HT-29 (cell line): ENCODE results near the gene ATRNL1. TPM values are rescaled to one million over a fixed set of nuclear protein-coding genes. Genes with fewer than 3 reads are reported as not detected.
"Not testable (repeated sequence)": the region's sequence is repeated elsewhere in the genome, so short reads cannot be mapped to it uniquely, and the experiment has no call there.

Experiments used
- DNase-seq: peaks from one replicate; pipeline ENCODE4 v3.0.0-alpha.2; 2015; ENCODE audit warnings: low spot score
- total RNA-seq: library from RNA; depleted of rRNA; stranded (reverse); fragments of >200 nt; shearing (Covaris generic); gene quantifications from 2 replicates; pipeline ENCODE4 v1.2.3, GENCODE V29; 2014

Gene ATRNL1
- total RNA-seq, 1 experiment from 2014 or later = not detected

DNA sequence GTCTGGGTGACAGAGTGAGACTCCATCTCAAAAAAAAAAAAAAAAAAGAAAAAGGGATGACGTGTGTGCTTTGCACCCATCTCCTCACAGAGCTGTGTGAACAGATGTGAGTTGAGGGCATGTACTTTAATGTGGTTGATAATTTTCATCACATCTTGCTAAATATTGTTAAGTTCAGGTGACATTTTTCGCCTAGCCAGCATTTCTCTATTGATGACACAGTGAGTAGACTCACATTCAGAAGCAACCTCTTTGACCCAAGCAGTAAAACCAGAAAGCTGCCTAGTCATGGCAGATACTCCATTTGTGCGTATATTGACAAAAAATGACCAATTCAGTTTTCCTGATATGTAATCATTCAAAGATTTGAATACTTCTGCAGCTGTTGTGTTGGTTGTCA lies 126.0 kb downstream of the ATRNL1 start:
- DNase-seq = no peak

DNA sequence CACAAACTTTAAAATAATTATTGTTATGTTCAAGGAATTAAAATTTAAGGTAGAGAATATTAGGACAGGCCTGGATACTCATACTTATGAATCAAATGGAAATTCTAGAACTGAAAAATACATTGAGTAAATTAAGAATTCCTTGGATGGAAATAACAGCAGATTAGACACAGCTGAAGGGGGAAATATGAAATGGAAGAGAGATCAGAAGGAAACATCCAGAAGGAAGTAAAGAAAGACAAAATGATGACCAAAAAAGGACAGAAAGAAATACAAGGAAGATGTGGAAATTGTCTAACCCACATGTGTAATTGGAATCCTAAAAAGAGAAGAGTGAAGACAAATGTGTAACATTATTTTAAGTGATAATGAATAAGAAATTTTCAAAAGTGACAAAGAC lies 128.9 kb downstream of the ATRNL1 start:
- no peak for DNase-seq

DNA sequence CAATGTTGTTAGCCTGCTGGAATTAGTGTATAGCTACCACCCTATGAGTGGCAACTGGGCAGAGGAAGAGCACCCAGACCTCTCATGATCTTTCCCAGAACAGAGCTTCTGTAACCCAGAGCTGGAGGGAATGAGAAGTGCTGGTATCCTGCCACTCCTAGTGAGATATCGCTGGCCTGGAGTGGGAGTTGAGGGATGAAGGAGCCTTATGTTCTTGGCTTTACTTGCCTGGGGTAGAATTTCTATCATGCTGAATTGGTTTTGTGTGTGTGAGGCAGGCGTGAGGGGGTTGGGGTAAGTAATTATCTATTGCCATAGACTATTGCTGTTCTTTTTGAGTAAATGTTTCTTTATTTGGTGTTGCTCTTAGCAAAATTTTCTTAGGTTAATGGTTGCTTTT lies 146.6 kb downstream of the ATRNL1 start:
- no peak for DNase-seq

DNA sequence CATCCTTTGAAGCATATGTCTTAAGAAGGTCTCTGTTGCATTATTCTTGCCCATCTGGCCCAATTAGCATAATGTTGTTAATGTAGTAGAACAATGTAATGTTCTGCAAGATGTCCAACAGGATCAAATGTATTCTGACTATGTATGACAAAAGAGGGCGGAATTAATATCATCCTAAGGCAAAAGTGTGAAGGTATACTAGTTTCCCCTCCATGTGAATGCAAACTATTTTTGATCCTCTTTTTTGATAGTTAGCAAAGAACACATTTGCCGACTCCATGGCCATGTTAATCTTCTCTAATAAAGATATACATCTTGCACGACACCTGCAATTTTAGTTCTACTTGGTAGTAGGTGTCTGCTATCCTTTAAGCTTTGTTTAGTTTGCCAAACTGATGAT lies 157.6 kb downstream of the ATRNL1 start:
- no peak for DNase-seq

DNA sequence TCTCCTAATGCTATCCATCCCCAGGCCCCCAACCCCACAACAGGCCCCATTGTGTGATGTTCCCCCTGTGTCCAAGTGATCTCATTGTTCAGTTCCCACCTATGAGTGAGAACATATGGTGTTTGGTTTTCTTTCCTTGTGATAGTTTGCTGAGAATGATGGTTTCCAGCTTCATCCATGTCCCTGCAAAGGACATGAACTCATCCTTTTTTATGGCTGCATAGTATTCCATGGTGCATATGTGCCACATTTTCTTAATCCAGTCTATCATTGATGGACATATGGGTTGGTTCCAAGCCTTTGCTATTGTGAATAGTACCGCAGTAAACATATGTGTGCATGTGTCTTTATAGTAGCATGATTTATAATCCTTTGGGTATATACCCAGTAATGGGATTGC lies 160.6 kb downstream of the ATRNL1 start:
- DNase-seq = not testable (repeated sequence)

DNA sequence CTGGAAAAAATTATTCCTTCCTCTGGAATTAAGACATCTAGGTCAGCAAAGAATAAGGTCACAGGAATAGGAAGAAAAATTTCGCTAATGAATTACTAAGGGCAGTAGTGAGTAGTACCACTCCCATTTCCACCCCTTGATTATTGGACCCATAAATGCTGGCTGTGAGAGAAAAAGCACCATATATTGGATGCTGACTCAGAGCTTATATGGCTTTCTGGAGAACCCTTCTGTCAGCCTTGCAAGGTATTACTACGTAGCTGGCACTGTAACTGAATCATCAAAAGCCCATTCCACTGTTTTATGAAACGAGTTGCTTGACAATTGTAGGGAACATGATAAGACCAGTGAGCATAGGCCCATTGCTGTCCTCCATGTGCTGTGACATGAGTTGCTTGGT lies 179.3 kb downstream of the ATRNL1 start:
- no peak for DNase-seq

DNA sequence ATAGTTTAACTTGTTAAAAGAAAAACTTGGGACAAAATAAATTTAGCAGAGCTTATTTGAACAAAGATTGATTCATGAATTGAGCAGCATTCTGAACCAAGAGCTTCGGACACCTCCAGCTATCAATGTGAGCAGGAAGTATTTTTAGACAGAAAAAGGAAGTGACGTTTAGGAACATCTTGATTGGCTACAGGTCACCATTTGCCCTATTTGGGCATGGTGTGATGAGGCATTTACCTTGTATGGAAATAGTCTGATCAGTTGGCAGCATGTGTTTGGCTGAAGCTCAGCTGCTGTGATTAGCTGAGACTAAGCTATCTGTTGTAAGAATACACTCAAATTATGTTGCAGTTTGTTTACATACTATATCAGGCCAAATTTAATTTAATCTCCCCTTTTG lies 185.1 kb downstream of the ATRNL1 start:
- no peak for DNase-seq

DNA sequence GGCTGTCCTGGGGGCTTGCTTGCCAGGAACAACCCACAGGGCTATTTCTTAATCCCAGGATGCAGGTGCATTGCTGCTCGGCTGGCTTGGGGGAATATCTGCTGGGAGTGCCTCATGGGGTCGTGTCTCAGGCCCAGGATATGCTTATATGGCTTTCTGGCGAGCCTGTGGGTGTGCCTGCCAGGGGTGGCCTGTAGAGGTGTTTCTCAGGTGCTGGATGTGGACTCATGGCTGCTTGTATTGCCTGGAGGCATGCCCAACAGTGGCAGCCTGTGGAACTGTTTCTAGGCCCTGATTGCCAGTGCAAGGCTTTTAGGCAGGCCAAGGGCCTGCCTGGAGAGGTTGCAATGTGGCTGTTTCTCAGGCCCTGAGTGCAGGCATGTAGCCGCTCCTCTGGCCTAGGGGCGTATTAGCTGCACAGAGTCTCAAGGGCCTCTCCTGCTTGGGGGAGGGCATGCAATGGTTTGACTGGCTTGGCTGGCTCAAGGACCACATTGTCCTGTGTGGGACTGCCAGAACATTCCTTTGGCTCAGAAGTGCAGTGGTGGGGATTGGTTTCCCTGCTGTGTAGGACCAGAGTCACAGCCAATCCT lies 202.1 kb downstream of the ATRNL1 start:
- no peak for DNase-seq

DNA sequence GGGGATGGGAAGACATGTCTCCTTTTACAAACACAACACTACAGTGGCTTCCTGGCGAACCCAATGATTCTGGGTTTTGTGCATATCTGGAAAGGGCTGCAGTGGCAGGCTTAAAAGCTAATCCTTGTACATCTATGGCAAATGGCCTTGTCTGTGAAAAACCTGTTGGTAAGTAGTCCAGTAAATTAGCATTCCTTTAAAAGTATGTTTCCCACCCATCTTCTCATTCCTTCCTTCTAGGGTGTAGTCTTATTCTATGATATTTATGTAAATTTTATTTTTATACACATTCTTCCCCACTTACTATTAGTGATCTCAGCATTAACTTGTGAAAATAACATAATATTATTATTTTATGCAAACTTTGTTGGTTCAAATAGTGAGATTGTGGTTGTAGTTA lies 206.9 kb downstream of the ATRNL1 start:
- DNase-seq = no peak

DNA sequence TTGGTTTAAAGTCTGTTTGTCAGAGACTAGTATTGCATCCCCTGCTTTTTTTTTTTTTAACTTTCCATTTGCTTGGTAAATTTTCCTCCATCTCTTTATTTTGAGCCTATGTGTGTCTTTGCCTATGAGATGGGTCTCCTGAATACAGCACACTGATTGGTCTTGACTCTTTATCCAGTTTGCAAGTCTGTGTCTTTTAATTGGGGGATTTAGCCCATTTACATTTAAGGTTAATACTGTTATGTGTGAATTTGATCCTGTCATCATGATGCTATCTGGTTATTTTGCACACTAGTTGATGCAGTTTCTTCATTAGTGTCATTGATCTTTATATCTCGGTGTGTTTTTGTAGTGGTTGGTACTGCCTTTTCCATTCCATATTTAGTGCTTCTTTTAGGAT lies 226.5 kb downstream of the ATRNL1 start:
- DNase-seq = not testable (repeated sequence)

DNA sequence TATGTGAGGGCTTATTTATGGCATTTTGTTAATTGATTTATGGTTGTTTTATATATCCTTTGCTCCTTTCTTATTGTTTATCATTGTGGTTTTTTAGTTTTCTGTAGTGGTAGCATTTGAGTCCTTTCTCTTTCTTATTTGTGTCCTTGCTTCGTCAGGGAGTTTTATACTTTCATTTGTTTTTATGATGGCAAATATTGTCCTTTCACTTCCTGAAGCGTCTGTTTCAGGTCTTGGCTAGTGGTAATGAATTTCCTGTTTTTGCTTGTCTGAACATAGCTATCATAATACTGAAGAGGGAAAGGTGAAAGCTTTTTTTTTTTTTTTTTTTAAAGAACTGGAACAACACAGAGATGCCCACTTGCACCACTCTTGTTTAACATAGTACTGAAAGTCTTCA lies 228.2 kb downstream of the ATRNL1 start:
- DNase-seq = no peak

DNA sequence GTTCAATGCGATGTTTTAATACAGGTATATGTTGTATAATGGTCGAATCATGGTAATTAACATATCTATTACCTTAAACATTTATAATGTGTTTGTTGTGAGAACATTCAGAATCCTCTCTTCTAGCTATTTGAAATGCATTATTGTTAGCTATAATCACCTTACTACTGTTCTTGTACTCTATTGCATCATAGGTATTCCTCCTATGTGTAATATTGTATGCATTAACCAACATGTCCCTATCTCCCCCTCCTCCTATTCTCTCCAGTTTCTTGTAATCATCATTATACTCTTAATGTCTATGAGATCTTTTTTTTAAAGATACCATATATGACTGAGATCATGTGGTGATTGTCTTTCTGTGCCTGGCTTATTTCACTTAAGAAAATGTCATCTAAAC lies 235.2 kb downstream of the ATRNL1 start:
- no peak for DNase-seq

DNA sequence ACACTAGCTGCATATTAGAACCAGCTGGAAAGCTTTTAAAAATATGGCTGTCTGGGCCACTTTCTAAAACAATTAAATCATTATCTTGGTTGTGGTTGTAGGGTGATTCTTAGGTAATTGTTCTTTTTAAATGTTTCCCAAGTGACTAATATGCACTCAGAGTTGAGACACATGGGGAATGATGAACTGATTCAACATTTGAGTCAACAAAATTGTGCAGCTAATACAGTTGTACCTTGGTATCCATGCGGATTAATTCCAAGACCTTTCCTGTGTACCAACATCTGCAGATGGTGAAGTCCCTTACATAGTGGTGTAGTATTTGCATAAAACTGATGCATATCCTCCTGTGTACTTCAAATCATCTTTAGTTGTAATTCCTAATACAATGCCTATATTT lies 242.2 kb downstream of the ATRNL1 start:
- DNase-seq = no peak

DNA sequence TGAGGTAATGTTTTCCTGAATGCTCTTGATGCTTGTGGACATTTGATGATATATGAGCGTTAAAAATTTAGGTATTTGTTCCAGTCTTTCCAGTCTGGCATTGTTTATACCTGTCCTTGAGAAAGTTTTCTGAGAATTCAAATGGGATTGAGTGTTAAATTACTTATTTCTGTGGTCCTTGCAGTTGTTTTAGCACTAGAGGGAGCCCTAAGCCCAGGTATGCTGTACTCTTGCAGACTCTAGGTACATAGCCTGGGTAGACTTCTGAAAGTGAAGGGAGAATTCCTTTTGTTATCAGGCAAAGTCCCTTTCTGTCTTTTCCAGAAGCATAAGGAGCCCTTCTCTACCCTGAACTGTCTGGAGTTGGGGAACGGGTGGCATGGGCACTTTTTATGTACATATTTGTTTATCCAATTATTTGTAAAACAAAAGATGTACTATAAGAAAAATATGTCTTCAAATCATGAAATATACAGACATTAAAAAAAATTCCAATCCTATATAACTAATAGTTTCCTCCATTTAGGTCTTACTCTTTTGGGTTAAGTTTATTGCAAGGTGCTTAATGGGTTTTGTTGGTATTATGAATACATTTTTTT lies 262.1 kb downstream of the ATRNL1 start:
- peak; percentile 69 for DNase-seq

DNA sequence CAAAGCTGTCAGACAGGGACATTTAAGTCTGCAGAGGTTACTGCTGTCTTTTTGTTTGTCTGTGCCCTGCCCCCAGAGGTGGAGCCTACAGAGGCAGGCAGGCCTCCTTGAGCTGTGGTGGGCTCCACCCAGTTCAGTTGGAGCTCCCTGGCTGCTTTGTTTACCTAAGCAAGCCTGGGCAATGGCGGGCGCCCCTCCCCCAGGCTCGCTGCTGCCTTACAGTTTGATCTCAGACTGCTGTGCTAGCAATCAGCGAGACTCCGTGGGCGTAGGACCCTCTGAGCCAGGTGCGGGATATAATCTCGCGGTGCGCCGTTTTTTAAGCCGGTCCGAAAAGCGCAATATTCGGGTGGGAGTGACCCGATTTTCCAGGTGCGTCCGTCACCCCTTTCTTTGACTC lies 274.8 kb downstream of the ATRNL1 start:
- DNase-seq = not testable (repeated sequence)

DNA sequence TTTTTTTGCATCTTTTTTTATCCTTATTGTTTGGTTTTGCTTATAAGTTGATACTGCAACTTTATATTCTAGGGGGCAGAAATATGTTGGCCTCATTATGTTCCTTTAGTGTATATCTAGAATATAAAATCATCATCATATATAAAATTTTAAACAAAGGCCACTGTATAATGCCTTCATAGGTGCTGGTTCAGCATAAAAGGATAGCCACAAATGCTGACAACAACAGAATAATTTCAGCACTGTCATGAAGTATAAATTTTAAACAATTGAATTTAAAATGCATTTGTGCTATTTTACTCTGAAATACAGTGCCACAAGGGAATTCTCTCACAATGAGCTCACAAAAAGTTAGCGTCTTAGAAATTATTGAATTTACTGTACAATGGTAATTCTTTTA lies 285.9 kb downstream of the ATRNL1 start:
- DNase-seq = no peak

DNA sequence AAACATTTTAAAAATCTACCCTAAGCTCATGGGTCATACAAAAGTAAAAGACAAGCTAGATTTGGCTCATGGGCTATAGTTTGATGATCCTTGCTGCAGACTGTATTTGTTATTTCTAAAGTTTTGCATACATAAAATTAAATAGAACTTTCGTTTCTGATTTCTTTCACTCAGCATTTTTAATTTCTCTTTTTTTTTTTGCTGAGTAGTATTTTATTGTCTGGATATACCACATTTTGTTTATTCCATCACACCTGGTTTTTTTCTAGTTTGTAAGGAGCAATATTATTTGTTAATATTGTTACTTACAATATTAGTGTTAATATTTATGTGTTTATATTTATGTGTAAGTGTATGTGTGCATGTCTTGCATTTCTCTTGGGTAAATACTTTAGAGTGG lies 291.5 kb downstream of the ATRNL1 start:
- DNase-seq = no peak

DNA sequence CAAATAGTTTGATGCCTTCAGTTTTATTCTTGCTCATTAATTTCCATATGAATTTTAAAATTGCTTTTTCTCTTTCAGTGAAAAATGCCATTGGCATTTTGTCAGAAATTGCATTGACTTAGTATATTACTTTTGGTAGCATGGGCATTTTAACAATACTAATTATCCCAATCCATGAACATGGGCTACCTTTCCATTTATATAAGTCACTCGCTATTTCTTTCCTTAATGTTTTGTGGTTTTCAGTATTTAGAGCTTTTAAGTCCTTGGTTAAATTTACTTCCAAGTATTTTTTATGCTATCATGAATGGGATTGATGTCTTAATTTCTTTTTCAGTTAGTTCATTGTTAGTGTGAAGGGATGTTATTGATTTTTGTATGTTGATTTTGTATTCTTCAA lies 297.4 kb downstream of the ATRNL1 start:
- no peak for DNase-seq

DNA sequence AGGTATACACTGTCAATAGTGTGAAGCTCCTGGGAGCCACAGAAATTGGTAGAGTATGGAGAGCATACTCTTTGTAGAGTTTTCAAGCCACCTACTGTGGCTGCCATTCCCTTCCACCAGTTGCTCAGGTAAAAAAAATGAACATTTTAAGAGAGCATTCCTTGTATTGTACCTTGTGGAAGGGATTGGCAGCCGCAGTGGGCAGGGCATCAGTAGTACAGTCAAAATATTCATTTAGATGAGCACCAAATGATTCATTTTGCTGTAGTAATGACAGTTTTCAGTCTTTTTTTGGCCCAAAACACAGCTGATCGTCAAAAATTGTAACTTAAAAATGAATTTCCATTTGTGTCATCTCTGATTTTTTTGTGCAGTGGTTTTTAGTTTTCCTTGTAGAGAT lies 304.9 kb downstream of the ATRNL1 start:
- DNase-seq = no peak

DNA sequence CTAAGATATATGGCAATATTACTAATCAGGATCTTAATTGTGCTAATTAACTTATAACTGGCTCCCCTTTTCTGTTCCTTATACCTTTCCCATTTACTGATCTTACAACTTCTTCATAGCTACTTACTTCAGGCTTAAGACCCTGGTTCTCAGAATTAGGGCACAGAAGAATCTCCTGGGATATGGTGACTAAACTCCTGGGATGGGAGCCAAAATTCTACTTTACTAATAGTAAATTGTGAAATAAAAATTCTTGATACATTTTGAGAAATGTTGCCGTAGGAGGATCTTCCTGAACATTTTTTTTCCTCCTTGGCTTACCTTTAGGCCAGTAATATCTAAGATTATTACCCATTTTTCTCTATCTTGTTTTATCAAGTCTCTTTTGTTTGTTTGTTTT lies 309.5 kb downstream of the ATRNL1 start:
- no peak for DNase-seq

DNA sequence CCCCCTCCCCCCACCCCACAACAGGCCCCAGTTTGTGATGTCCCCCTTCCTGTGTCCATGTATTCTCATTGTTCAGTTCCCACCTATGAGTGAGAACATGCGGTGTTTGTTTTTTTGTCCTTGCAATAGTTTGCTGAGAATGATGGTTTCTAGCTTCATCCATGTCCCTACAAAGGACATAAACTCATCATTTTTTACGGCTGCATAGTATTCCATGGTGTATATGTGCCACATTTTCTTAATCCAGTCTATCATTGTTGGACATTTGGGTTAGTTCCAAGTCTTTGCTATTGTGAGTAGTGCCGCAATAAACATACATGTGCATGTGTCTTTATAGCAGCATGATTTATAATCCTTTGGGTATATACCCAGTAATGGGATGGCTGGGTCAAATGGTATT lies 312.7 kb downstream of the ATRNL1 start:
- DNase-seq = not testable (repeated sequence)

DNA sequence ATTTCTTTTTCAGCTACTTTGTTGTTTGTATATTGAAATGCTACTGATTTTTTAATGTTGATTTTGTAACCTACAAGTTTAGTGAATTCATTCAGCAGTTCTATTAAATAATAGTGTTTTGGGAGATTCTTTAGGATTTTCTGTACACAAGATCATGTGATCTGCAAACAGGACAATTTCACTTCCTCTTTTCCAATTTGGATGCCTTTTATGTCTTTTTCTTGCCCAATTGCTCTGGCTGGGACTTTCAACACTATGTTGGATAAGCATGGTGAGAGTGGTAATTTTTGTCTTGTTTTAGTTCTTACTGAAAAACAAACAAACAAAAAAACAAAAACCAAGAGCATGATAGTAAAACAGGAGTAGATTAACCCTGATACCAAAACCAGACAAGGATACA lies 316.2 kb downstream of the ATRNL1 start:
- DNase-seq = no peak

DNA sequence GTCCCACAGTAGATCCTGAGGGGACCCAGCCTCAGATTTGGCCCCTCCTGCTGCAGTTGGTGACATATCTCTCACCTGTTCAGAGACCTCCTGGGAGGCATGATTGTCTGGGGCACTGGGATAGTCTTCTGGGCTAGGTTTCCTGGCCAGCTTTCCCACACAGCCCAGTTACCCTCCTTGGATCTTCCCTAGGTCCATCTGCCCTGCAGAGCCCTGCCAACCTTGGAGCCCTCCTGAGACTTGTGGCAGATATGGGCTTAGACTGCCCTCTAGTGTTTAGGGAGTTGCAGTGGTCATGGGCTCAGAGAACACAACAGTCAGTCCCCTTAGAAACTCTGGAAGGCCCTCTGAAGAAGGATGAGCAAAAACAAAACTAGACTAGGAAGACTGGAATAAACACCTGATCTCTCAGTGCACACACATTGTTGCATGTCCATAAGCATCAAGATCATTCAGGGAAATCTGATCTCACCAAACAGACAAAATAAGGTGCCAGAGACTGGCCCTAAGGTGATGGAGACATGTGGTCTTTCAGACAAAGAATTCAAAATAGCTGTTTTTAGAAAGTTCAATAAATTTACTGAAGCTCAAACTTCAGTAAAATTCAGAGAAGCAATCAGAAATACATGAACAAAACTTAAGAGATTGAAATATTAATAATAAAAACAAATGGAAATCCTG lies 324.6 kb downstream of the ATRNL1 start:
- DNase-seq = peak; percentile 74
